Measurements from ENCODE around the gene FMN2.

FMN2 gene

DNA sequence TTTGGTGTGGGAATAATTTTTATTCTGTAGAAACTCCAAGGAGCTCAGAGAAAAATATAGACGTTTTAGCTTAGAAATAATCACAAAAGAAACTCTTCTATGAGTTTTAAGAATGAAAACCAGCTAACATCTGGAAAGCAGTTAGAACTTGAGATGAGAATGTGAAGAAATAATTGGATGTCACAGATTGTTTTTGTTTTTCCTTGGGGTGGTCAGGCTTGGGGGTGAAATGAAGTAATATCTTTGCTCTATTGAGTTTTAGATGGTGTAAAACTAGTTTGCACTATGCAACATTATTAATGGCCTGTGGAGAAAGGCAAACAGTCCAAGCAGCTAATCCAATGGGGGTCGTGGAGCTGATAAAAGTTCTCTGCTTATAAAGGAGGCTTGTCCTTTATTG lies 101.2 kb downstream of the FMN2 start:
- no peak overlapping the region for H3K18ac ChIP-seq (ENCODE audit: low read length)

DNA sequence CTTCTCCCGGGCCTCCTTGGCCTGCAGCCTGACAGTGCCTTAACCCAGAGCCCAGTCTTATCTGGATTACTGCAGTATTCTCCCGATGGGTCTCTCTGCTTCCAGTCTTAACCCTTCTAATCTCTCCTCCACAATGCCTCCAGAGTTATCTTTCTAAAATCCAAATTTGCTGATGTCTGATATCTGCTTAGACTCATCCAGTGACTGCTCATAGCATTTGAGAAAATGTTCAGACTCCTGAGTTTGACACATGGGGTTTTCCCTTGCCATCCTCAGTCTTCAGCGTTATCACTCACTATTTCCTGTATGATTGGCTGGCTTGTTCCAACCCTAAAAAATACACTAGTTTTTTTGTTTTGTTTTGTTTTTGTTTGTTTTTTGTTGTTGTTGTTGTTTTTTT lies 102.0 kb downstream of the FMN2 start:
- H3K4ac ChIP-seq (ENCODE audit: low read depth, low read length), result no peak overlapping the region
- H4K91ac ChIP-seq (ENCODE audit: low read depth, low read length), result no peak overlapping the region
- no peak overlapping the region for H2AK5ac ChIP-seq (ENCODE audit: low read length)
- H3K23ac ChIP-seq (ENCODE audit: low read length), result no peak overlapping the region
- no peaks in the 10 kb centered on the region for H3K36me3 ChIP-seq (ENCODE audit: control insufficient read depth in 1 of 2, insufficient read depth in 2 of 2, low read length in 2 of 2)
- WGBS (ENCODE audit: extremely low coverage, insufficient coverage, insufficient read length), result no CpG with 5 or more reads among the region's 3 CpGs
- H2BK12ac ChIP-seq (ENCODE audit: low read length), result no peak overlapping the region
- no peak for DNase-seq
- H2BK5ac ChIP-seq (ENCODE audit: low read depth, low read length, poor library complexity), result no peak overlapping the region
- no peak overlapping the region for H4K12ac ChIP-seq (ENCODE audit: low read depth, low read length)
- H3K27ac ChIP-seq (ENCODE audit: low read depth, low read length), result peak overlapping the region; percentile 19
- H3K14ac ChIP-seq (ENCODE audit: low read length), result no peak overlapping the region
- no peaks in the 10 kb centered on the region for H3K27me3 ChIP-seq (ENCODE audit: insufficient read depth, low read length)
- no peak overlapping the region for H3K9ac ChIP-seq (ENCODE audit: low read length)
- no peak overlapping the region for H3K4me3 ChIP-seq (ENCODE audit: low read depth, low read length)
- no peak overlapping the region for H3K4me2 ChIP-seq (ENCODE audit: low read length)
- peaks cover 0 to 2% of the 10 kb centered on the region in 2 experiments for H3K4me1 ChIP-seq (ENCODE audit: control insufficient read depth in 1 of 2, insufficient read depth in 2 of 2, low read length in 2 of 2)
- H3K18ac ChIP-seq (ENCODE audit: low read length), result no peak overlapping the region
- H3K79me2 ChIP-seq (ENCODE audit: control insufficient read depth, insufficient read depth, low read length, poor library complexity), result no peaks in the 10 kb centered on the region
- H2BK120ac ChIP-seq (ENCODE audit: insufficient read depth, low read length, poor library complexity), result peak overlapping the region; percentile 11
- H3K9me3 ChIP-seq (ENCODE audit: insufficient read depth, low read depth, low read length), result no peaks in the 10 kb centered on the region
- no peaks in the 10 kb centered on the region for H3K79me1 ChIP-seq (ENCODE audit: low read length)
- no peak overlapping the region for H2AFZ ChIP-seq (ENCODE audit: insufficient read depth, low read length, poor library complexity)
- H4K8ac ChIP-seq (ENCODE audit: low read depth, low read length), result no peak overlapping the region

More for the DNA sequence above, 101.2 kb downstream of the FMN2 start:
- H3K36me3 ChIP-seq (ENCODE audit: control insufficient read depth in 1 of 2, insufficient read depth in 2 of 2, low read length in 2 of 2), result no peaks in the 10 kb centered on the region
- no peak overlapping the region for H4K12ac ChIP-seq (ENCODE audit: low read depth, low read length)
- no peak overlapping the region for H2BK5ac ChIP-seq (ENCODE audit: low read depth, low read length, poor library complexity)
- no peaks in the 10 kb centered on the region for H3K9me3 ChIP-seq (ENCODE audit: insufficient read depth, low read depth, low read length)
- H4K8ac ChIP-seq (ENCODE audit: low read depth, low read length), result no peak overlapping the region
- no peak overlapping the region for H3K4me3 ChIP-seq (ENCODE audit: low read depth, low read length)
- no peak overlapping the region for H2AK5ac ChIP-seq (ENCODE audit: low read length)
- H3K27ac ChIP-seq (ENCODE audit: low read depth, low read length), result no peak overlapping the region
- no peak overlapping the region for H2AFZ ChIP-seq (ENCODE audit: insufficient read depth, low read length, poor library complexity)
- no peak overlapping the region for H3K4me2 ChIP-seq (ENCODE audit: low read length)
- H4K91ac ChIP-seq (ENCODE audit: low read depth, low read length), result no peak overlapping the region
- no peak overlapping the region for H2BK120ac ChIP-seq (ENCODE audit: insufficient read depth, low read length, poor library complexity)
- no peak for DNase-seq
- H3K23ac ChIP-seq (ENCODE audit: low read length), result no peak overlapping the region
- no peak overlapping the region for H3K4ac ChIP-seq (ENCODE audit: low read depth, low read length)
- H3K9ac ChIP-seq (ENCODE audit: low read length), result no peak overlapping the region
- H2BK12ac ChIP-seq (ENCODE audit: low read length), result no peak overlapping the region
- H3K79me2 ChIP-seq (ENCODE audit: control insufficient read depth, insufficient read depth, low read length, poor library complexity), result no peaks in the 10 kb centered on the region
- H3K79me1 ChIP-seq (ENCODE audit: low read length), result no peaks in the 10 kb centered on the region
- H3K14ac ChIP-seq (ENCODE audit: low read length), result no peak overlapping the region
- no peaks in the 10 kb centered on the region for H3K27me3 ChIP-seq (ENCODE audit: insufficient read depth, low read length)
- H3K4me1 ChIP-seq (ENCODE audit: control insufficient read depth in 1 of 2, insufficient read depth in 2 of 2, low read length in 2 of 2), result peaks cover 0 to 2% of the 10 kb centered on the region in 2 experiments
- WGBS (ENCODE audit: extremely low coverage, insufficient coverage, insufficient read length), result no CpG with 5 or more reads among the region's 2 CpGs

DNA sequence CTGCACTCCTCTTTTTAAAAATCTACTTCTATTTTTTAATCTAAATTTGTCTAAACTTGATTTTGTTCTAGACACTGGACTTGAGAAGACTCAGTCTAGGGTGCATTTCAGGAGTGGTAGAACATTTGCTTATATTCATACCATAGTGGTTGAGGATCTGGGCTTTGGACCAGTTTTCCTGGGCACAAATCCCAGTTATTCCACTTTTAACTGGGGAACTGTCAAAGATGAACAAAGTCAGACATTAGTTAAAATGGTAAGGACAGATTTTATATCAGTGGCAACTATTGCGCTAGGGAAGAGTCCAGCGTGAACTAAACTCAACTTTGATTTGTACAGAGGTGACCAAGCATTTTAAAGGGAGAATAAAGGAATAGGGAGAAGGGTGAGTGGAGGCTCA lies 102.4 kb downstream of the FMN2 start:
- Histone ChIP-seq H3K36me3 (ENCODE audit: control insufficient read depth in 1 of 2, insufficient read depth in 2 of 2, low read length in 2 of 2) (no peaks in the 10 kb centered on the region), H3K4me3 (ENCODE audit: low read depth, low read length) (no peak overlapping the region), H3K14ac (ENCODE audit: low read length) (no peak overlapping the region), H3K18ac (ENCODE audit: low read length) (no peak overlapping the region), H4K91ac (ENCODE audit: low read depth, low read length) (no peak overlapping the region), H2AK5ac (ENCODE audit: low read length) (no peak overlapping the region), H3K23ac (ENCODE audit: low read length) (no peak overlapping the region), H3K79me1 (ENCODE audit: low read length) (no peaks in the 10 kb centered on the region), H3K4ac (ENCODE audit: low read depth, low read length) (no peak overlapping the region), H3K27me3 (ENCODE audit: insufficient read depth, low read length) (no peaks in the 10 kb centered on the region), H3K27ac (ENCODE audit: low read depth, low read length) (no peak overlapping the region), H4K12ac (ENCODE audit: low read depth, low read length) (no peak overlapping the region), H2BK12ac (ENCODE audit: low read length) (no peak overlapping the region), H3K4me2 (ENCODE audit: low read length) (no peak overlapping the region), H2BK120ac (ENCODE audit: insufficient read depth, low read length, poor library complexity) (no peak overlapping the region), H4K8ac (ENCODE audit: low read depth, low read length) (no peak overlapping the region), H3K4me1 (ENCODE audit: control insufficient read depth in 1 of 2, insufficient read depth in 2 of 2, low read length in 2 of 2) (peaks cover 0 to 2% of the 10 kb centered on the region in 2 experiments), H2BK5ac (ENCODE audit: low read depth, low read length, poor library complexity) (no peak overlapping the region), H3K9ac (ENCODE audit: low read length) (no peak overlapping the region), H3K9me3 (ENCODE audit: insufficient read depth, low read depth, low read length) (no peaks in the 10 kb centered on the region), H2AFZ (ENCODE audit: insufficient read depth, low read length, poor library complexity) (no peak overlapping the region), H3K79me2 (ENCODE audit: control insufficient read depth, insufficient read depth, low read length, poor library complexity) (no peaks in the 10 kb centered on the region)
- no peak for DNase-seq
- WGBS (ENCODE audit: extremely low coverage, insufficient coverage, insufficient read length), result no CpG with 5 or more reads among the region's 2 CpGs

DNA sequence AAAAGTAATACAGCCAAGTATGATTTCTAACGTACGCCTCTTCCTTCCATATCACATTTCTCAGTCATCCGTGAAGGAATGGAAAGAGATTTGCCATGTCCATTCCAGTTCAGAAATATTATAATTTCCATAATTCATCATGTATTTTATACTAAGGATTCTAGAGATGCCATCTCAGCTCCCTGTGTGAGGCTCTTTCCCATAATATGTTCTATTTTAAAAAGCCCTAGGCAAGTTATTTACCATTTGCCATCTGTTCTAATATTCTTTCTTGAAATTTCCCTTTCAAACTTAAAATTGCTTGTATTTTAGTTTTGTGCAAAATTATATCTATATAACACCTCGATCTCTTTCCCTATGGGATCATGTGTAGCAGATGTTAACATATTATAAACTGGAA lies 106.7 kb downstream of the FMN2 start:
- WGBS (ENCODE audit: extremely low coverage, insufficient coverage, insufficient read length), result no CpG with 5 or more reads among the region's 4 CpGs
- no peak overlapping the region for H3K18ac ChIP-seq (ENCODE audit: low read length)
- no peak overlapping the region for H3K27ac ChIP-seq (ENCODE audit: low read depth, low read length)
- H4K8ac ChIP-seq (ENCODE audit: low read depth, low read length), result no peak overlapping the region
- no peak overlapping the region for H2AFZ ChIP-seq (ENCODE audit: insufficient read depth, low read length, poor library complexity)
- no peak overlapping the region for H3K14ac ChIP-seq (ENCODE audit: low read length)
- no peak overlapping the region for H4K91ac ChIP-seq (ENCODE audit: low read depth, low read length)
- no peak for DNase-seq
- no peak overlapping the region for H2BK5ac ChIP-seq (ENCODE audit: low read depth, low read length, poor library complexity)
- H3K9me3 ChIP-seq (ENCODE audit: insufficient read depth, low read depth, low read length), result peaks cover 3% of the 10 kb centered on the region
- peaks cover 0 to 4% of the 10 kb centered on the region in 2 experiments for H3K4me1 ChIP-seq (ENCODE audit: control insufficient read depth in 1 of 2, insufficient read depth in 2 of 2, low read length in 2 of 2)
- no peak overlapping the region for H3K4me2 ChIP-seq (ENCODE audit: low read length)
- no peak overlapping the region for H2BK120ac ChIP-seq (ENCODE audit: insufficient read depth, low read length, poor library complexity)
- no peaks in the 10 kb centered on the region for H3K79me1 ChIP-seq (ENCODE audit: low read length)
- H3K9ac ChIP-seq (ENCODE audit: low read length), result no peak overlapping the region
- H3K27me3 ChIP-seq (ENCODE audit: insufficient read depth, low read length), result no peaks in the 10 kb centered on the region
- H3K79me2 ChIP-seq (ENCODE audit: control insufficient read depth, insufficient read depth, low read length, poor library complexity), result no peaks in the 10 kb centered on the region
- no peak overlapping the region for H3K23ac ChIP-seq (ENCODE audit: low read length)
- H3K36me3 ChIP-seq (ENCODE audit: control insufficient read depth in 1 of 2, insufficient read depth in 2 of 2, low read length in 2 of 2), result no peaks in the 10 kb centered on the region
- H3K4me3 ChIP-seq (ENCODE audit: low read depth, low read length), result no peak overlapping the region
- no peak overlapping the region for H4K12ac ChIP-seq (ENCODE audit: low read depth, low read length)
- H2AK5ac ChIP-seq (ENCODE audit: low read length), result no peak overlapping the region
- no peak overlapping the region for H3K4ac ChIP-seq (ENCODE audit: low read depth, low read length)
- H2BK12ac ChIP-seq (ENCODE audit: low read length), result no peak overlapping the region

Measured in trophoblast cell (in vitro differentiated cells and primary cell).